SIG-M5 (cell line): ENCODE measurements around the gene KMT2C.
A peak's percentile ranks its signal among the peaks of the same experiment; 100 is the strongest.
"Not testable (repeated sequence)": the region's sequence is repeated elsewhere in the genome, so short reads cannot be mapped to it uniquely, and the experiment has no call there.

Experiments used
- DNase-seq: peaks from one replicate; lab custom pipeline; 2025; lab: John Stamatoyannopoulos, UW

KMT2C gene

DNA sequence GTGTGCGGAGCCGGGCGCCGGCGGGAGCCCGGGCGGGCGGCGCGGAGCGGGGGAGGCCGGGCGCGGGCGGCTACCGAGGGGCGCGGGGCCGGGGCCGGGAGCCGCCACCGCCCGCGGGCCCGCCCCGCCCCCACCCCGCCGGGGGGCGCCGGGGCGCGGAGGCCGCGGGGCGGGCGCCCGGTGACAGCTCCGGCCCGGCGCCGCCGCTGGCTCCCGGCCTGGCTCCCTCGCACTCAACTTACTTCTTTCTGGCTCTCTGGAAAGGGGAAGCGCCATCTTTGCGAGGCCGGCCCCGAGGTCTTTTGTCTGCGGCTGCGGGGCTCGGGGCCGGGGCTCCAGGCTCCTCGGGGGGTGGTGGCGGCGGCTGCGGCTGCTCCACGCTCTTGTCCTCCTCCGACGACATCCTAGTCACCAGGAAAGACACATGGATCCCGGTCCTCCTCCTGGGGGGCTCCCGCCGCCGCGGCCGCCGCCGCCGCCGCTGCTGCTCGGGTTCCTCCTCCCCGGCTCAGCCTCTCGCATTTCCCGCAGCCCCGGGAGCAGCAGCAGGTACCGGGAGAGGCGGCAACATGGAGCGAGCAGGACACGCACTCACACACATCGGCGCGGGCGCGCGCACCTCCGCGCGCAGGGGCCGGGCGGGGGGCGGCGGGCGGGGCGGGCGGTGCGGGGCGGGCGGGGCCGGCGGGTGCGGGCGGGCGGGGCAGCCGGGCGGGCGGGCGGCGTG, at the start of gene KMT2C:
TSS of gene KMT2C (minus strand) at position 620 of the 727 bp plus-strand sequence. CDS start at position 403, 217 bp downstream.
- no peak for DNase-seq

DNA sequence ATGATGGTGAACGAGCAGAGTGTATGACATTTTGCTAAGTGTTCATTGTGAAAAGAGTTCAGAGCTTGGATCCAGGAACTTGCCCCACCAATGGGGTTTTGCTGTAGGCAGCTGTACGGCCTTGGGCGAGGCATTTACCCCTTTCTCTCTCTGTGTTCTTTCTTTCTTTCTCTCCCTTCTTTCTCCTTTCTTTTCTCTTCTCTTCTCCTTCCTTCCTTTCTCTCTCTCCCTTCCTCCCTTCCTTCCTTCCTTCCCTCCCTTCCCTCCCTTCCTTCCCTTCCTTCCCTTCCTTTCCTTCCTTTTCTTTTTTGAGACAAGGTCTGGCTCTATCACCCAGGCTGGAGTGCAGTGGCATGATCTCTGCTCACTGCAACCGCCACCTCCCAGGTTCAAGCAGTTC, 45.3 kb upstream of the KMT2C start:
- DNase-seq: no peak

DNA sequence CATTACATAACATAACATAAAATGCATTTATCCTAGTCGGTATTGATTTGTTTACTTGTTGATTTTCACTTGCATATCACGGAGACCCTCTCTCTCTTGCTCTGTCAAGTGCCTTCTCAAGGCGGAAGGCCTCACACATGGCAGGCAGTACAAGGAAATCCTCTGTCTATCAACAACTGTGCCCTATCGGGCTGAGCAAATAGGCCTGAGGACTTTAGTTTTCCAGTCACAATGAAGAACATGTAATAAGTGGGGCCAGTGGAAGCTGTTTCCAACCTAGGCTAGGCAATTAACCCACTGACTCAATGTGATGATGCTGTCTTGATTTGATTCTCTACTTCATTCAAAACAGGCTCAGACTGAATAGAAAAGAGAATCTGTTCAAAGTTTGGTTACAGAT, 44.9 kb upstream of the KMT2C start:
- no peak for DNase-seq

DNA sequence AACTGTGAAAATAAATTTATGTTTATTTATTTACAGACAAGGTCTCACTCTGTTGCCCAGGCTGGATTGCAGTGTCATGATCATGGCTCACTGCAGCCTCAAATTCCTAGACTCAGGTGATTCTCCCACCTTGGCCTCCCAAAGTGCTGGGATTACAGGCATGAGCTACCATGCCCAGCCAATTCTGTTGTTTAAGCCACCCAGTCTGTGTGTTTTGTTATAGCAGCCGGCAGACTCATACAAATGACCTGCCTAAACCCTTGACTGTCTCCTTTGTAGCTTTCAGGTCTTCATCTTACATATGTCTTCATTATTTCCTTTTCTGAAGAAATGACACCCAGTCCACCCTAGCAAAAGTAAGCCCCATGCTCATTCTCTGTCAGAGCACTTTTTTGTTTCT, 43.8 kb upstream of the KMT2C start:
- DNase-seq: no peak

DNA sequence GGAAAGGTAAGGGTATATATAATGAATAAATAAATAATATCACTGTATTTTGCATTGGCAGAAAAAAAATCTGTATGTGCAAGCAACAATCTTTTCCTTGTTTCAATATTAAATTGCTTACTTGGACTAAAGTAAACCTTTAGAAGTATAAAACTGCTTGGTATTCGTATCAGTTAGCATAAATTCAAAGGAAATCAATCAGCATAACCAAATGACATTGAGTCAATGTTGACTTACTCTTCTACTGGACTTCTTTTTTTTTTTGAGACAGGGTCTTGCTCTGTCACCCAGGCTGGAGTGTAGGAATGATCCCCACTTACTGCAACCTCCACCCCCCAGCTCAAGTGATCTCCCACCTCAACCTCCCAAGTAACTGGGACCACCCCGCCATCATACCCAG, 42.3 kb upstream of the KMT2C start:
- DNase-seq: no peak

DNA sequence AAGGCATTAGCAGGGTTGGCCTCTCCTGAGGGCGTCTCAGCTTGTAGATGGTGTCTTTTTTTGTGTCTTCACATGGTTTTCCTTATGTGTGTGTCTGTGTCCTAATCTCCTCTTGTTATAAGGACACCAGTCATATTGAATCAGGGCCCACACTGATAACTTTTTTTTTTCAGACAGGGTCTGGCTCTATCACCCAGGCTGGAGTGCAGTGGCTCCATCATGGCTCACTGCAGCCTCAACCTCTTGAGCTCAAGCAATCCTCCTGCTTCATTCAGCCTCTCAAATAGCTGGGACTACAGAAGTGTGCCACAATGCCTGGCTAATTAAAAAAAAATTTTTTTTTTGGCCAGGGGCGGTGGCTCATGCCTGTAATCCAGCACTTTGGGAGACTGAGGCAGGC, 41.3 kb upstream of the KMT2C start:
- no peak for DNase-seq

DNA sequence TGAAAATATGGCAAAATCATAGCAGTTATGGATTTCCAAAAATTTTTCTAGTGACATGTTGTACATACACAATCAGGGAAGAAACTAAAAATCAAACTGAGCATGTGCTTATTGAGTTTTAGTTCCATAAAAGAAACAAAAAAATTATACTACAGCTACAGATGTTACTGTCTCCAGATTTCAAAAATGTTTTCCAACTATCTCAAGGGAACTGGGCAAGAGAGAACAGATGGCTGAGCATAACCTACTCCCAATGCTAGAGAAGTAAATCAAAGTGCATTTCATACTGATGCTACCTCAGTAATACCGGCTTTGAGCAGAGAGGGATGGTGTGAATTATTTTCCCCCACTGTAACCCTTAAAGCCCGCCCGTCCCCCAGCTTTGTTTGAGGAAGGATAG, 40.7 kb upstream of the KMT2C start:
- DNase-seq: no peak

DNA sequence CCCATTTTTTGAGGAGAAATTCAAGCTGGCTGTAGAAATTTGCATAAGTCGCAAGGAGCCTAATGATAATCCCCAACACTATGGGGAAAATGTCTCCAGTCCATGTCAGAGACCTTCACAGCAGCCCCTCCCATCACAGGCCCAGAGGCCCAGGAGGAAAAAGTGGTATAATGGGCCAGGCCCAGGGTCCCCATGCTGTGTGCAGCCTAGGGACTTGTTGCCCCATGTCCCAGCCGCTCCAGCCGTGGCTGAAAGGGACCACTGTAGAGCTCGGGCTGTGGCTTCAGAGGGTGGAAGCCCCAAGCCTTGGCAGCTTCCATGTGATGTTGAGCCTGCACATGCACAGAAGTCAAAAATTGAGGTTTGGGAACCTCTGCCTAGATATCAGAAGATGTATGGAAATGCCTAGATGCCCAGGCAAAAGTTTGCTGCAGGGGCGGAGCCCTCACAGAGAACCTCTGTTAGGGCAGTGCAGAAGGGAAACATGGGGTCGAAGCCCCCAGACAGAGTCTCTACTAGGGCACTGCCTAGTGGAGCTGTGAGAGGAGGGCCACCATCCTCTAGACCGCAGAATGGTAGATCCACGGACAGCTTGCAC, 35.3 kb upstream of the KMT2C start:
- DNase-seq: not testable (repeated sequence)

DNA sequence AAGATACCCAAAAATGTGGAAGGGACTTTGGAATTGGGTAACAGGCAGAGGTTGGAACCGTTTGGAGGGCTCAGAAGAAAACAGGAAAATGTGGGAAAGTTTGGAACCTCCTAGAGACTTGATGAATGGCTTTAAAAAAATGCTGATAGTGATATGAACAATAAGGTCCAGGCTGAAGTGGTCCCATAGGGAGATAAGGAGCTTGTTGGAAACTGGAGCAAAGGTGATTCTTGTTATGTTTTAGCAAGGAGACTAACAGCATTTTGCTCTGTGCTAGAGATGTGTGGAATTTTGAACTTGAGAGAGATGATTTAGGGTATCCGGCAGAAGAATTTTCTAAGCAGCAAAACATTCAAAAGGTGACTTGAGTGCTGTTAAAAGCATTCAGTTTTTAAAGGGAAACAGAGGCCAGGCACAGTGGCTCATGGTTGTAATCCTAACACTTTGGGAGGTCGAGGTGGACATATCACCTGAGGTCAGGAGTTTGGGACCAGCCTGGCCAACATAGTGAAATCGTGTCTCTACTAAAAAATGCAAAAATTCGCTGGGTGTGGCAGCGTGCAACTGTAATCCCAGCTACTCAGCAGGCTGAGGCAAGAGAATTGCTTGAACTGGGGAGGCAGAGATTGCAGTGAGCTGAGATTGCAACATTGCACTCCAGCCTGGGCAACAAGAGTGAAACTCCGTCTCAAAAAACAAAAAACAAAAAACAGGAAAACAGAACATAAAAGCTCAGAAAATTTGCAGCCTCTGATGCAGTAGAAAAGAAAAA, 34.6 kb upstream of the KMT2C start:
- DNase-seq: not testable (repeated sequence)

DNA sequence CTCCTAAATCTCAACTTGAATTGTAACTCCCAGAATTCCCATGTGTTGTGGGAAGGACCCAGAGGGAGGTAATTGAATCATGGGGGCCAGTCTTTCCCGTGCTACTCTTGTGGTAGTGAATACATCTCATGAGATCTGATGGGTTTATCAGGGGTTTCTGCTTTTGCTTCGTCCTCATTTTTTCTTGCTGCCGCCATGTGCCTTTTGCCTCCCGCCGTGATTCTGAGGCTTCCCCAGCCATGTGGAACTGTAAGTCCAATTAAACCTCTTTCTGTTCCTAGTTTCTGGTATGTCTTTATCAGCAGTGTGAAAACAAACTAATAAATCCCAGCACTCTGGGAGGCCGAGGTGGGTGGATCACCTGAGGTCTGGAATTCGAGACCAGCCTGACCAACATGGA, 33.8 kb upstream of the KMT2C start:
- DNase-seq: not testable (repeated sequence)

DNA sequence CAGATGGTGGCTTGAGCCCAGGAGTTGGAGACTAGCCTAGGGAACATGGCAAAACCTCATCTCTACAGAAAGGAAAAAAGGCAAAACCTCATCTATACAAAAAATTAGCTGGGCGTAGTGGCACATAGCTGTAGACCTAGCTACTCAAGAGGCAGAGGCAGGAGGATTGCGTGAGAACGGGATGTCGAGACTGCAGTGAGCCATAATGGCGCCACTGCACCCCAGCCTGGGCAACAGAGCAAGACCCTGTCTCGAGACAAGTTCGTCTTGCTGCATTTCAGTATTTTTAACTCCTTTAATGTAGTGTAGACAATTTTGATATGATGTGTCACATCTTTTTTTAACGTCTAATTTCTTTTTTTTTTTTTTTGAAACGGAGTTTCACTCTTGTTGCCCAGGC, 31.4 kb upstream of the KMT2C start:
- no peak for DNase-seq

DNA sequence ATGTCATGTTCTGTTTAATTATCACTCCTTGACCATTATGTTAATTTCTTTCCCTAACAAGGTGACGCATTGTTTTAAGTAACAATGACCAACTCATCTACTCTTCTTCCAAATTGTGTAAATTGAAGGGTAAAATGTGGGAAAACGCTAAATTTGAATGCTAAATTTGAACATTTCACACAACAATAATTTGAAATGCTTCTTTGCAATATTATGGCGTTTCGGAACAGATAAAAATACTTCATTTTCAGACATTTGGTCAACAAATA, 29.2 kb upstream of the KMT2C start:
- no peak for DNase-seq

DNA sequence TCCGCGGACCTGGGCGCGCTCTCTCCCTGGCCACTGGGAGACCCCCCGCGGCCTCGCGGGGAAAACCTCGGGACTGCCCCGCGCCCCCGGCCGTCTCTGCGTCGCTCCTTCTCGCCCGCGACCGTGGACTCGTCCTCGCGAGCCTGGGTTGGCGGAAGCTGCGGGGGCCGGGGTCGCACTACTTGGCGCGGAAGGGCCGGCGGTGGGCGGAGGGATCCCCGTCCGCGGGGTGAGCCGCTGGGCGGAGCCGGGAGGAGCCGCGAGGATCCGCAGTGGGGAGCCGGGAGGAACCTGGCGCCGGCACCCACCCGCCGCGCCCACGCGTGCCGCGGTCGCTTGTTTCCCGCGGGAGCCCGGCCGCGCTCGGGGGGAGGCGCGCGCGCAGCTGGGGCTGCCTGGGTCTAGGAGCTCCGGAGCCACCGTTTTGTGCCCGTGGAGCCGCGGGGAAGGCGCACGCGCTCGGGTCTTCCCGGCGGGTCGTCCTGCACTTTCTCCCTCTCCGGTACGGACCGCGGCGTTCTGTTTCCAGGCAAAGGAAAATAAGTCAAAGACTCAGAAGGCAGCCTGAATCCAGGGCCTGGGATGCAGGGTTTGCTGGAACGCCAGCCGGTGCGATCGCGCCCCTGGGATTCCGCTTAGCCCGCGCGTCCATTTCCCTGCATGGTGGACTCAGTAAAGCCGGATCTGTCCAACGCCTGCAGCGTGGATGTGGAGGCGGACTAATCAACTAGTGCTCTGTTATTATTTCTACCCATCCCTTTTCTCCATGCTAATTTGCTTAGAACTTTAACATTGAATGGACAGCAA, 28.7 kb upstream of the KMT2C start:
- DNase-seq: no peak

DNA sequence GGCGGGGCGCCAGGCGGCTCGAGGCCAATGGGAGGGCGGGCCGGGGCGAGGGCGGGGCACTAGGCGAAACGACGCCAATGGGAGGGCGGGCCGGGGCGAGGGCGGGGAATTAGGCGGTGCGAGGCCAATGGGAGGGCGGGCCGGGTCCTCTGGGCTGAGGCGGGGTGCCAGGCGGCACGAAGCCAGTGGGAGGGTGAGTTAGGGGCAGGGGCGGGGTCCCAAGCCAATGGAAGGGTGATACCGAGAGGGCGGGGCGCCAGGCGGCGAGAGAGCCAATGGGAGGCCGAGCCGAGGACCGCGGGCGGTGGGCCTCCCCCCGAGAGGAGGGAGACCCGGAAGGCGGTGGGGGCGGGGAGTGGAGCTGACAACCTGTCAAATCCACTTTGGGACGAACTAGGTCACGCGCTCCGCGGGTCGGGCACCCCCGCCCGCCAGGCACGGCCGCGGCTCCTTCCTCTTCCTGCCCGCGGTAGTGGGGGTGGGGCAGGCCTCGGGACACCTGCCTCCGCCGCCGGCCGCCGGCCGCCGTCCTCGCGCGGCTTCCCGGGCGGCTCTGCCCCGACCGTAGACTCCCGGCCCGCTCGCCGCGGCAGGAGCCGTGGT, 28.0 kb upstream of the KMT2C start:
- DNase-seq: peak; percentile 85

DNA sequence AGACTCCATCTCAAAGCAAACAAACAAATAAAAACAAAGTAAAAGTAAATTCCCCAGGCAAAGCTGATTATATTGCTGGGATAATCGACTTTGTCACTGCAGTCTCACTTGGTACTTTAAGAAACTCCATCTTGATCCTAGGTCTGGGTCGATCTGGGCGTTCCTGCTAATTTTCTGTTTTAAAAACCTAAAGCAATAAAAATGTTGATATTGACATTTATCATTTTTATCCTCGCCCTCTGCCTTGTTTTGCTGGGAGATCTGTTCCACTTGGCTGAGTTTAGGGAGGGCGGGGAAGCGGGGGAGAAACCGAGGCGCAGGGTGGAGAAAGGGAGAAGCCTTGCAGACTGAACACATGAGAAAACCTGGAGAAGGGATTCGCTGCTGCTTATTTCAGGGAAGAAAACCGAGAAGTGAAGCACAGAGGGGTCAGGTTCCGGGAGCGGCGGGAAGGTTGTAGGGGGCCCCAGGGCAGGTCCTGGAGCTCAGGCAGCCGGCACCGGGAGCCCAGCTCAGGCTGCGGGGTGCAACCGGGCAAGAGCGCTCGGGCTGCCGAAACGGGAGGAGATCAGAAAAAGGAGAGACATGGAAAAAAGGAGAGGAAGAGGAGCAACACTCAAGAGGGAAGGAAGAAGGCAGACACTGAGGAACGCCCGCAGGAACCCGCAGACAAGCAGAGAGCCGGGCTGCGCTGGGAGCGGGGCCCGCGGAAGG, 27.3 kb upstream of the KMT2C start:
- no peak for DNase-seq

DNA sequence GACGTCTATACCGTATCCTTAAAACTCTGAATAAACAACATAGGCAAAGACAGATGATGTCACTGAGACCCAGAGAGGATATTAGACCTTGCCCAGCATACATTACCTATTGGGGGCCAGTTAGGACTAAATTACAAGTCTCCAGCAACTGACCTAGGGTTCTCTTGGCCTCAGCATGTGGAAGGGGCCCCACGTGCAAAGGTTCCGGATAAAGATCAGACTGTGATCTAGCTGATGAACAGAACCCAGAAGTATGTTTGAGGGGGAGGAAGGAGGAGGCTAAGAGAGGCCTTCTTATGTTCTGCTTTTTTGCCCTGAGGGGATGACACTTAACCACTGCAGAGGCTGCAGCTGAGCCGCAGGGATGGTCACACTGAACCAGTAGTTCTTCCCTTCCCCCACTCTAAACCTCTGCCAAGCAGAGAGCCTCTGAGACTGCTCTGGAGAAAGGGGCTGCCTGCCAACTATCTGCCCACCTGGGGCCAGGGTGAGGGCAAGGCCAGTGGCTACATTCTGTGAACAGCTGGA, 24.0 kb upstream of the KMT2C start:
- DNase-seq: peak; percentile 65

DNA sequence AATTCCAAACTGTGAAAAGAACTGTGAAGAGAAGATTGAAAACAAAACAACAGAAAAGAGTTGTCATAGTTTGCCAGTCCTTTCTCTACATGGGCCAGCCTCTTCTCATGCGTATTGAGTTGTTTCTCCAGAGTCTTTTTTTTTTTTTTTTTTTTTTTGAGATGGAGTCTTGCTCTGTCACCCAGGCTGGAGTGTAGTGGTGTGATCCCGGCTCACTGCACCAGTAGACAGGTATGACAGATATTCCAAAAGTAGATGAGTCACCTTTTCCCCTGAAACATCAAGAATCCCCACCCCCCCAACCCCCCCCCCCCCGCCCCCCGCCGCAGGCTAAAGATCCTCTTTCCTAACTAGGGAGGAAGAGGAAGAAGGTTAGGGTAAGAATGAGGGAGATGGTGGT, 15.6 kb upstream of the KMT2C start:
- no peak for DNase-seq

DNA sequence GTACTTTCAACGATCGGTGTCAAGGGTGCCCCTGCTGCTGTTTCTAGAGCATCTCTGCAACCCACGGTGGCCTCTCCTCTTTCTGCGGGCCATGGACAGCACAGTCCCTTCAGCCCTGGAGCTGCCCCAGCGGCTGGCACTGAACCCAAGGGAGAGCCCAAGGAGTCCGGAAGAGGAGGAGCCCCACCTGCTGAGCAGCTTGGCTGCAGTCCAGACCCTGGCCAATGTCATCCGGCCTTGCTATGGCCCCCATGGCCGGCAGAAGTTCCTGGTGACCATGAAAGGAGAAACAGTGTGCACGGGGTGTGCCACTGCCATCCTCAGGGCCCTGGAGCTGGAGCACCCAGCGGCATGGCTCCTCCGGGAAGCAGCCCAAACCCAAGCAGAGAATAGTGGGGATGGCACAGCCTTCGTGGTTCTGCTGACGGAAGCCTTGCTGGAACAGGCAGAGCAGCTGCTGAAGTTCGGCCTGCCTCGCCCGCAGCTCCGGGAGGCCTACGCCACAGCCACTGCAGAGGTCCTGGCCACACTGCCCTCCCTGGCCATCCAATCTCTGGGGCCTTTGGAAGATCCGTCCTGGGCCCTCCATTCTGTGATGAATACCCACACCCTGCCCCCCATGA, 9.7 kb upstream of the KMT2C start:
- not testable (repeated sequence) for DNase-seq

DNA sequence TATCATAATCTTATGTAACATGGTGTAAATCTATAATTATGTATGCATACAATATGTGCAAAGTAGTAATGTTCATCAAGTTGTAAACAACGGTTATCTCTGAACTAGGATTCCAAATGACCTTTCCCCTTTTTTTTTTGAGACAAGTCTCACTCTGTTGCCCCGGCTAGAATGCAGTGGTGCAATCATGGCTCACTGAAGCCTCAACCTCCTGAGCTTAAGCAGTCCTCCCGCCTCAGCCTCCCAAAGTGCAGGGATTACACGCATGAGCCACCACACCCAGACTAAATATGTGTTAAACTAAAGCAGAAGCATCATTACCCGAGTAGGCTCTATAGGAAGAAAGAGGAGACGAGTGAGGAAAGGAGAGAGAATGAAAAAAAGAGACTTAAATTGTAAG, 7.8 kb upstream of the KMT2C start:
- no peak for DNase-seq

DNA sequence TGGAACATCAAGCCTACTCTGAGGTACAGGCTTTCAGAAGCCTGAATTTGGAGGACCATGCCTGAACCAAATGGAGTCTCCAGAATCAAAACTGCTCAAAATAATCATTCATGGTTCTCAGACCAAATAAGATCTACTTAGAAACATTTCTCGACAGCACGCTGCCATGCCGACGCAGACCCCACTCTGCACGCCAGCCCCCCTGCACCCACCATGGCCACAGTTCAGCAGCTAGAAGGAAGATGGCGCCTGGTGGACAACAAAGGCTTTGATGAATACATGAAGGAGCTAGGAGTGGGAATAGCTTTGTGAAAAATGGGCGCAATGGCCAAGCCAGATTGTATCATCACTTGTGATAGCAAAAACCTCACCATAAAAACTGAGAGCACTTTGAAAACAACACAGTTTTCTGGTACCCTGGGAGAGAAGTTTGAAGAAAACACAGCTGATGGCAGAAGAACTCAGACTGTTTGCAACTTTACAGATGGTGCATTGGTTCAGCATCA, 6.6 kb upstream of the KMT2C start:
- DNase-seq: no peak

DNA sequence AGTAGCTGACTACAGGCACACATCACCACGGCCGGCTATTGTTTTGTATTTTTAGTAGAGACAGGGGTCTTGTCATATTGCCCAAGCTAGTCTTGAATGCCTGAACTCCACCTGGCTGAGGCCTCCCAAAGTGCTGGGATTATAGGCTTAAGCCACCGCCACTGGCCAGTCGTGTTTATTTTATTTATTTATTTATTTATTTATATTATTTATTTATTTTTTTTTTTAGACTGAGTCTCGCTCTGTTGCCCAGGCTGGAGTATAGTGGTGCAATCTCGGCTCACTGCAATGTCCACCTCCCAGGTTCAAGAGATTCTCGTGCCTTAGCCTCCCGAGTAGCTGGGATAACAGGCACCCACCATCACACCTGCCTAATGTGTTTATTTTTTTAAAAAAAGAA, 6.0 kb upstream of the KMT2C start:
- not testable (repeated sequence) for DNase-seq
